ENCODE results near the gene SAMD11.

DNA sequence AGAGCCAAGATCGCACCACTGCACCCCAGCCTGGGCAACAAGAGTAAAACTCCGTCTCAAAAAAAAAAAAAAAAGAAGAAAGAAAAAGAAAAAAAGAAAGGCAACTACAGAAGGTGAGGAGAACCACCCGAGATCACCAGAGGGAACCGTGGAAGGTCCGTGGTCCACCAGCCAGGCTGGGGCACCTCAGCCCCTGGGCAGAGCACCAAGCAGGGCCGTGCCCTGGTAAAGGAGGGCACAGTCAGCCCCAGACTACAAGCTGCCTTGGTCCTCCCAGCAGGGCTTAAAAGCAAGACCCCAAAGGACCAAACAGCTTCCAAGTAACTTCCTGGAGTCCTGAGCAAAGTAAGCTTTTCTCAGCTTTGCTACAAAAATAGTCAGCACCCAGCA lies 8.8 kb upstream of the SAMD11 start:
- TF ChIP-seq, protein P1, sequence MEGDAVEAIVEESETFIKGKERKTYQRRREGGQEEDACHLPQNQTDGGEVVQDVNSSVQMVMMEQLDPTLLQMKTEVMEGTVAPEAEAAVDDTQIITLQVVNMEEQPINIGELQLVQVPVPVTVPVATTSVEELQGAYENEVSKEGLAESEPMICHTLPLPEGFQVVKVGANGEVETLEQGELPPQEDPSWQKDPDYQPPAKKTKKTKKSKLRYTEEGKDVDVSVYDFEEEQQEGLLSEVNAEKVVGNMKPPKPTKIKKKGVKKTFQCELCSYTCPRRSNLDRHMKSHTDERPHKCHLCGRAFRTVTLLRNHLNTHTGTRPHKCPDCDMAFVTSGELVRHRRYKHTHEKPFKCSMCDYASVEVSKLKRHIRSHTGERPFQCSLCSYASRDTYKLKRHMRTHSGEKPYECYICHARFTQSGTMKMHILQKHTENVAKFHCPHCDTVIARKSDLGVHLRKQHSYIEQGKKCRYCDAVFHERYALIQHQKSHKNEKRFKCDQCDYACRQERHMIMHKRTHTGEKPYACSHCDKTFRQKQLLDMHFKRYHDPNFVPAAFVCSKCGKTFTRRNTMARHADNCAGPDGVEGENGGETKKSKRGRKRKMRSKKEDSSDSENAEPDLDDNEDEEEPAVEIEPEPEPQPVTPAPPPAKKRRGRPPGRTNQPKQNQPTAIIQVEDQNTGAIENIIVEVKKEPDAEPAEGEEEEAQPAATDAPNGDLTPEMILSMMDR (conservative IDR thresholded peaks at IDR 0.05) = no peak
- TF ChIP-seq ZFX (IDR thresholded peaks at IDR 0.05) = no peak

Measured in C4-2B (cell line).